GM19035 (cell line): ENCODE data around the gene TXLNA.

Experiments
- ATAC-seq: cut with Tn5 transposase; IDR thresholded peaks from one replicate; pipeline ENCODE4 v1.9.1; 2021; ENCODE audit not compliant: unreplicated experiment

TXLNA gene

GRCh38 chr1:32242341-32242851, 62.9 kb downstream of the TXLNA start:
- no peak for ATAC-seq

- ATAC-seq: no peak
Measured at GRCh38 chr1:32246888-32247273, 67.4 kb downstream of the TXLNA start, which contains the start of gene FAM167B. TSS of gene FAM167B (plus strand) at chr1:32247222. CDS start at chr1:32247422, 200 bp downstream.

GRCh38 chr1:32247452-32247851, 68.0 kb downstream of the TXLNA start:
- ATAC-seq: no peak
